ENCODE measurements around the gene CABP1. TPM values are rescaled to one million over a fixed set of nuclear protein-coding genes. Genes with fewer than 3 reads are reported as not detected.
A peak's percentile ranks its signal among the peaks of the same experiment; 100 is the strongest.

CABP1 gene
- total and polyA plus RNA-seq, 4 donors = 0.13 to 0.63 (median 0.48) TPM

- no peaks in the 10 kb centered on the region for H3K9me3 ChIP-seq (ENCODE audit: control insufficient read depth in 4 of 4, insufficient read depth in 3 of 4, low read length in 3 of 4)
- no peak overlapping the region for H3K4me3 ChIP-seq
- peaks cover 0 to 24% (median 0%) of the 10 kb centered on the region in 5 donors for H3K4me1 ChIP-seq (ENCODE audit: control insufficient read depth in 5 of 5, insufficient read depth in 5 of 5, low read length in 5 of 5)
- 71 to 73% methylated on average over 5 of the region's 5 CpGs for WGBS, 2 donors
- peak in 1 of 3 donors; percentile 31 for DNase-seq
- H3K9ac ChIP-seq (ENCODE audit: insufficient read depth in 1 of 2, low read length in 2 of 2) = no peak overlapping the region
- peaks cover 0 to 30% (median 0%) of the 10 kb centered on the region in 3 donors for H3K27me3 ChIP-seq (ENCODE audit: control insufficient read depth in 3 of 3, insufficient read depth in 3 of 3, low read length in 2 of 3)
- no peak for TF ChIP-seq CTCF (IDR thresholded peaks at IDR 0.05; ENCODE audit: control extremely low read depth, extremely low read depth)
- H3K27ac ChIP-seq (ENCODE audit: low read depth in 1 of 2, low read length in 1 of 2) = no peak overlapping the region
- H3K36me3 ChIP-seq (ENCODE audit: control insufficient read depth in 4 of 4, insufficient read depth in 4 of 4, low read length in 4 of 4) = no peaks in the 10 kb centered on the region
- no peak for ATAC-seq (ENCODE audit: insufficient read depth, low FRiP score)
Measured at GRCh38 chr12:120651821-120652220, 11.4 kb downstream of the CABP1 start.

GRCh38 chr12:120652656-120653435 is 12.4 kb downstream of the CABP1 start:
- 62 to 73% methylated on average over 10 of the region's 10 CpGs for WGBS, 2 donors
- peaks cover 0 to 24% (median 0%) of the 10 kb centered on the region in 5 donors for H3K4me1 ChIP-seq (ENCODE audit: control insufficient read depth in 5 of 5, insufficient read depth in 5 of 5, low read length in 5 of 5)
- H3K9me3 ChIP-seq (ENCODE audit: control insufficient read depth in 4 of 4, insufficient read depth in 3 of 4, low read length in 3 of 4) = no peaks in the 10 kb centered on the region
- H3K27me3 ChIP-seq (ENCODE audit: control insufficient read depth in 3 of 3, insufficient read depth in 3 of 3, low read length in 2 of 3) = peaks cover 0 to 30% (median 0%) of the 10 kb centered on the region in 3 donors
- DNase-seq (no peak), ATAC-seq (ENCODE audit: insufficient read depth, low FRiP score) (no peak)
- no peaks in the 10 kb centered on the region for H3K36me3 ChIP-seq (ENCODE audit: control insufficient read depth in 4 of 4, insufficient read depth in 4 of 4, low read length in 4 of 4)
- no peak overlapping the region for H3K9ac ChIP-seq (ENCODE audit: insufficient read depth in 1 of 2, low read length in 2 of 2)
- no peak for TF ChIP-seq CTCF (IDR thresholded peaks at IDR 0.05; ENCODE audit: control extremely low read depth, extremely low read depth)
- no peak overlapping the region for H3K4me3 ChIP-seq
- no peak overlapping the region for H3K27ac ChIP-seq (ENCODE audit: low read depth in 1 of 2, low read length in 1 of 2)

- no peak for ATAC-seq (ENCODE audit: insufficient read depth, low FRiP score)
- H3K27ac ChIP-seq (ENCODE audit: low read depth in 1 of 2, low read length in 1 of 2) = peak overlapping the region in 1 of 2 donors; percentile 61
- no peak for TF ChIP-seq CTCF (IDR thresholded peaks at IDR 0.05; ENCODE audit: control extremely low read depth, extremely low read depth)
- H3K9me3 ChIP-seq (ENCODE audit: control insufficient read depth in 4 of 4, insufficient read depth in 3 of 4, low read length in 3 of 4) = no peaks in the 10 kb centered on the region
- 91 to 94% methylated on average over 11 of the region's 11 CpGs for WGBS, 2 donors
- H3K4me3 ChIP-seq = no peak overlapping the region
- H3K9ac ChIP-seq (ENCODE audit: insufficient read depth in 1 of 2, low read length in 2 of 2) = no peak overlapping the region
- no peaks in the 10 kb centered on the region for H3K36me3 ChIP-seq (ENCODE audit: control insufficient read depth in 4 of 4, insufficient read depth in 4 of 4, low read length in 4 of 4)
- H3K4me1 ChIP-seq (ENCODE audit: control insufficient read depth in 5 of 5, insufficient read depth in 5 of 5, low read length in 5 of 5) = peaks cover 0 to 20% (median 0%) of the 10 kb centered on the region in 5 donors
- DNase-seq = no peak
- H3K27me3 ChIP-seq (ENCODE audit: control insufficient read depth in 3 of 3, insufficient read depth in 3 of 3, low read length in 2 of 3) = peaks cover 0 to 30% (median 0%) of the 10 kb centered on the region in 3 donors
Measured at GRCh38 chr12:120653611-120654010, 13.2 kb downstream of the CABP1 start.

Data from lung (tissue), 12 donors.